Fibroblast of mammary gland (primary cell): ENCODE results near the gene EDEM1.

ENCODE experiments used
- DNase-seq: peaks from one replicate; pipeline ENCODE4 v3.0.0-alpha.2; 2010; ENCODE audit warnings: low read depth
- H3K4me3 ChIP-seq: 2 replicates; pipeline ENCODE4 v1.5.1; 2011; ENCODE audit warnings: low read depth, mild to moderate bottlenecking, low read length, moderate library complexity; ENCODE audit not compliant: control insufficient read depth
- CTCF ChIP-seq: conservative IDR thresholded peaks from 2 replicates; pipeline ENCODE4 v1.5.1; 2011; ENCODE audit warnings: low read depth, low read length, inconsistent platforms; ENCODE audit not compliant: control insufficient read depth, insufficient read depth

EDEM1 gene

GRCh38 chr3:5252131-5252530, 64.6 kb downstream of the EDEM1 start:
- no peak for DNase-seq
- no peak overlapping the region for H3K4me3 ChIP-seq
- no peak for TF ChIP-seq CTCF

- H3K4me3 ChIP-seq = no peak overlapping the region
- no peak for TF ChIP-seq CTCF
- DNase-seq = no peak
Measured at GRCh38 chr3:5254281-5255048, 67.0 kb downstream of the EDEM1 start.

GRCh38 chr3:5255404-5256344, 68.2 kb downstream of the EDEM1 start:
- no peak for TF ChIP-seq CTCF
- no peak overlapping the region for H3K4me3 ChIP-seq
- no peak for DNase-seq

- TF ChIP-seq CTCF = no peak
- H3K4me3 ChIP-seq = no peak overlapping the region
- no peak for DNase-seq
Measured at GRCh38 chr3:5258526-5258925, 71.0 kb downstream of the EDEM1 start.

GRCh38 chr3:5260992-5261501, 73.5 kb downstream of the EDEM1 start:
- no peak for TF ChIP-seq CTCF
- H3K4me3 ChIP-seq = no peak overlapping the region
- no peak for DNase-seq

- TF ChIP-seq CTCF = no peak
- no peak overlapping the region for H3K4me3 ChIP-seq
- no peak for DNase-seq
Measured at GRCh38 chr3:5262507-5262906, 75.0 kb downstream of the EDEM1 start.
